ENCODE data around the gene COMTD1.

DNA sequence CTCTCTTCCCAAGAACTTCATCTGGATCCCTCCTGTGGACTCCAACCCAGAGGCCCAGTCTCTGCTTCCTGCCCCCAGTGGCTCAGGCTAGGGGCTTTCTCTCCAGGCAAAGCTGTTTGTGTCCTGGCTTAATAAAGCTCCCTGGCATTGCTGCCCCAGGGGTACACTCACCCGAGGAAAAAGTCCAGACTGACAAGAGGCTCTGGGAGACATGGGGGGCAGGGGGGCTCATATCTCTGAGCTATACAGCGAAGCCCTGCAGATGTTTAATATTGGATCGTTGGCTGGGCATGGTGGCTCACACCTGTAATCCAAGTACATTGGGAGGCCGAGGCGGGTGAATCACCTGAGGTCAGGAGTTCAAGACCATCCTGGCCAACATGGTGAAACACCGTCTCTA is 10.7 kb upstream of the COMTD1 start:
- TF ChIP-seq, protein P1, sequence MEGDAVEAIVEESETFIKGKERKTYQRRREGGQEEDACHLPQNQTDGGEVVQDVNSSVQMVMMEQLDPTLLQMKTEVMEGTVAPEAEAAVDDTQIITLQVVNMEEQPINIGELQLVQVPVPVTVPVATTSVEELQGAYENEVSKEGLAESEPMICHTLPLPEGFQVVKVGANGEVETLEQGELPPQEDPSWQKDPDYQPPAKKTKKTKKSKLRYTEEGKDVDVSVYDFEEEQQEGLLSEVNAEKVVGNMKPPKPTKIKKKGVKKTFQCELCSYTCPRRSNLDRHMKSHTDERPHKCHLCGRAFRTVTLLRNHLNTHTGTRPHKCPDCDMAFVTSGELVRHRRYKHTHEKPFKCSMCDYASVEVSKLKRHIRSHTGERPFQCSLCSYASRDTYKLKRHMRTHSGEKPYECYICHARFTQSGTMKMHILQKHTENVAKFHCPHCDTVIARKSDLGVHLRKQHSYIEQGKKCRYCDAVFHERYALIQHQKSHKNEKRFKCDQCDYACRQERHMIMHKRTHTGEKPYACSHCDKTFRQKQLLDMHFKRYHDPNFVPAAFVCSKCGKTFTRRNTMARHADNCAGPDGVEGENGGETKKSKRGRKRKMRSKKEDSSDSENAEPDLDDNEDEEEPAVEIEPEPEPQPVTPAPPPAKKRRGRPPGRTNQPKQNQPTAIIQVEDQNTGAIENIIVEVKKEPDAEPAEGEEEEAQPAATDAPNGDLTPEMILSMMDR (IDR thresholded peaks at IDR 0.05; ENCODE audit: insufficient read depth, low read length, poor library complexity, severe bottlenecking) = no peak
- TF ChIP-seq EZH2phosphoT487 (conservative IDR thresholded peaks at IDR 0.05; ENCODE audit: low read length) = no peak

Measured in SU-DHL-6 (cell line).